ENCODE data around the gene PCNP. TPM values are rescaled to one million over a fixed set of nuclear protein-coding genes. Genes with fewer than 3 reads are reported as not detected.

The PCNP gene
- total RNA-seq (52.2 TPM), polyA plus RNA-seq (159 TPM)
- long read RNA-seq, donor 1, transcript PCNP-201 (5 exons, 2,342 nt): major isoform, 5 of 9 reads
- long read RNA-seq, donor 1, partial matches to known transcripts: 0 of 9 reads
- long read RNA-seq, donor 1, other reads (novel, unspliced or antisense): 0 of 9 reads
- long read RNA-seq, donor 2, transcript PCNP-207 (5 exons, 786 nt): minor isoform, 6 of 5,650 reads
- long read RNA-seq, donor 2, transcript PCNP-204 (4 exons, 2,028 nt): minor isoform, 13 of 5,650 reads
- long read RNA-seq, donor 2, transcript PCNP-202 (5 exons, 2,165 nt): minor isoform, 23 of 5,650 reads
- long read RNA-seq, donor 2, transcript PCNP-201 (5 exons, 2,342 nt): major isoform, 86 of 5,650 reads
- long read RNA-seq, donor 2, partial matches to known transcripts: 5,277 of 5,650 reads
- long read RNA-seq, donor 2, other reads (novel, unspliced or antisense): 244 of 5,650 reads
- long read RNA-seq, donor 3, transcript PCNP-202 (5 exons, 2,165 nt): minor isoform, 14 of 61 reads
- long read RNA-seq, donor 3, transcript PCNP-201 (5 exons, 2,342 nt): major isoform, 36 of 61 reads
- long read RNA-seq, donor 3, partial matches to known transcripts: 5 of 61 reads
- long read RNA-seq, donor 3, other reads (novel, unspliced or antisense): 0 of 61 reads
- long read RNA-seq, donor 4, transcript PCNP-201 (5 exons, 2,342 nt): major isoform, 15 of 17 reads
- long read RNA-seq, donor 4, partial matches to known transcripts: 0 of 17 reads
- long read RNA-seq, donor 4, other reads (novel, unspliced or antisense): 0 of 17 reads
- long read RNA-seq, donor 5, transcript PCNP-201 (5 exons, 2,342 nt): major isoform, 38 of 7,730 reads
- long read RNA-seq, donor 5, transcript PCNP-202 (5 exons, 2,165 nt): minor isoform, 20 of 7,730 reads
- long read RNA-seq, donor 5, transcript PCNP-204 (4 exons, 2,028 nt): minor isoform, 5 of 7,730 reads
- long read RNA-seq, donor 5, partial matches to known transcripts: 7,335 of 7,730 reads
- long read RNA-seq, donor 5, other reads (novel, unspliced or antisense): 330 of 7,730 reads
- long read RNA-seq, donor 6, transcript PCNP-202 (5 exons, 2,165 nt): minor isoform, 6 of 55 reads
- long read RNA-seq, donor 6, transcript PCNP-201 (5 exons, 2,342 nt): major isoform, 39 of 55 reads
- long read RNA-seq, donor 6, partial matches to known transcripts: 5 of 55 reads
- long read RNA-seq, donor 6, other reads (novel, unspliced or antisense): 0 of 55 reads
- long read RNA-seq, donor 7, transcript PCNP-201 (5 exons, 2,342 nt): major isoform, 31 of 52 reads
- long read RNA-seq, donor 7, transcript PCNP-204 (4 exons, 2,028 nt): minor isoform, 5 of 52 reads
- long read RNA-seq, donor 7, transcript PCNP-202 (5 exons, 2,165 nt): minor isoform, 11 of 52 reads
- long read RNA-seq, donor 7, partial matches to known transcripts: 0 of 52 reads
- long read RNA-seq, donor 7, other reads (novel, unspliced or antisense): 0 of 52 reads
- long read RNA-seq, donor 8, transcript PCNP-201 (5 exons, 2,342 nt): major isoform, 15 of 692 reads
- long read RNA-seq, donor 8, partial matches to known transcripts: 671 of 692 reads
- long read RNA-seq, donor 8, other reads (novel, unspliced or antisense): 0 of 692 reads
- long read RNA-seq, donor 9, transcript PCNP-204 (4 exons, 2,028 nt): minor isoform, 5 of 36 reads
- long read RNA-seq, donor 9, transcript PCNP-202 (5 exons, 2,165 nt): minor isoform, 9 of 36 reads
- long read RNA-seq, donor 9, transcript PCNP-201 (5 exons, 2,342 nt): major isoform, 21 of 36 reads
- long read RNA-seq, donor 9, partial matches to known transcripts: 0 of 36 reads
- long read RNA-seq, donor 9, other reads (novel, unspliced or antisense): 0 of 36 reads
- long read RNA-seq, donor 10, transcript PCNP-201 (5 exons, 2,342 nt): major isoform, 18 of 106 reads
- long read RNA-seq, donor 10, transcript PCNP-202 (5 exons, 2,165 nt): minor isoform, 11 of 106 reads
- long read RNA-seq, donor 10, partial matches to known transcripts: 72 of 106 reads
- long read RNA-seq, donor 10, other reads (novel, unspliced or antisense): 0 of 106 reads

GRCh38 chr3:101573449-101574387, at the start of gene PCNP:
Gene PCNP (plus strand): TSS chr3:101574180. CDS start chr3:101574216, 36 bp downstream.
- H3K27me3 ChIP-seq (ENCODE audit: control insufficient read depth in 2 of 2, insufficient read depth in 1 of 2, low read length in 1 of 2): no peaks in the 10 kb centered on the region
- H3K4me3 ChIP-seq (ENCODE audit: low read length in 2 of 2): peak within 1 kb of the TSS; percentile 76 to 87
- peaks cover 8 to 12% of the 10 kb centered on the region in 2 donors for H3K4me1 ChIP-seq (ENCODE audit: control insufficient read depth in 2 of 2, insufficient read depth in 2 of 2, low read length in 2 of 2)
- no peaks in the 10 kb centered on the region for H3K9me3 ChIP-seq (ENCODE audit: control insufficient read depth in 2 of 2, insufficient read depth in 1 of 2, low read length in 1 of 2)
- 3% methylated on average over 47 of the region's 47 CpGs for WGBS
- H3K36me3 ChIP-seq (ENCODE audit: control insufficient read depth in 2 of 2, insufficient read depth in 2 of 2, low read length in 1 of 2): peaks cover 0 to 10% of the 10 kb centered on the region in 2 donors
- DNase-seq (ENCODE audit: low read depth in 6 of 9, low spot score in 9 of 9): peak; percentile 98 to 100 (median 99)
- peak within 1 kb of the TSS; percentile 95 to 96 for H3K27ac ChIP-seq (ENCODE audit: low read depth in 1 of 2, low read length in 1 of 2)

- H3K27me3 ChIP-seq (ENCODE audit: control insufficient read depth in 2 of 2, insufficient read depth in 1 of 2, low read length in 1 of 2): no peaks in the 10 kb centered on the region
- H3K4me1 ChIP-seq (ENCODE audit: control insufficient read depth in 2 of 2, insufficient read depth in 2 of 2, low read length in 2 of 2): peaks cover 0 to 2% of the 10 kb centered on the region in 2 donors
- H3K4me3 ChIP-seq (ENCODE audit: low read length in 2 of 2): no peak overlapping the region
- H3K36me3 ChIP-seq (ENCODE audit: control insufficient read depth in 2 of 2, insufficient read depth in 2 of 2, low read length in 1 of 2): no peaks in the 10 kb centered on the region
- no peak overlapping the region for H3K27ac ChIP-seq (ENCODE audit: low read depth in 1 of 2, low read length in 1 of 2)
- WGBS: 96% methylated on average over 4 of the region's 4 CpGs
- H3K9me3 ChIP-seq (ENCODE audit: control insufficient read depth in 2 of 2, insufficient read depth in 1 of 2, low read length in 1 of 2): no peaks in the 10 kb centered on the region
- DNase-seq (ENCODE audit: low read depth in 6 of 9, low spot score in 9 of 9): no peak
Measured at GRCh38 chr3:101527441-101527840, 46.5 kb upstream of the PCNP start.

GRCh38 chr3:101527906-101528305, 46.1 kb upstream of the PCNP start:
- H3K4me3 ChIP-seq (ENCODE audit: low read length in 2 of 2): no peak overlapping the region
- WGBS: 91% methylated on average over 1 of the region's 1 CpG
- H3K9me3 ChIP-seq (ENCODE audit: control insufficient read depth in 2 of 2, insufficient read depth in 1 of 2, low read length in 1 of 2): no peaks in the 10 kb centered on the region
- DNase-seq (ENCODE audit: low read depth in 6 of 9, low spot score in 9 of 9): no peak
- no peak overlapping the region for H3K27ac ChIP-seq (ENCODE audit: low read depth in 1 of 2, low read length in 1 of 2)
- no peaks in the 10 kb centered on the region for H3K27me3 ChIP-seq (ENCODE audit: control insufficient read depth in 2 of 2, insufficient read depth in 1 of 2, low read length in 1 of 2)
- no peaks in the 10 kb centered on the region for H3K36me3 ChIP-seq (ENCODE audit: control insufficient read depth in 2 of 2, insufficient read depth in 2 of 2, low read length in 1 of 2)
- H3K4me1 ChIP-seq (ENCODE audit: control insufficient read depth in 2 of 2, insufficient read depth in 2 of 2, low read length in 2 of 2): peaks cover 0 to 2% of the 10 kb centered on the region in 2 donors

GRCh38 chr3:101529816-101530685, 43.9 kb upstream of the PCNP start:
- Histone ChIP-seq H3K27me3 (ENCODE audit: control insufficient read depth in 2 of 2, insufficient read depth in 1 of 2, low read length in 1 of 2) (no peaks in the 10 kb centered on the region), H3K9me3 (ENCODE audit: control insufficient read depth in 2 of 2, insufficient read depth in 1 of 2, low read length in 1 of 2) (no peaks in the 10 kb centered on the region), H3K4me3 (ENCODE audit: low read length in 2 of 2) (no peak overlapping the region), H3K27ac (ENCODE audit: low read depth in 1 of 2, low read length in 1 of 2) (no peak overlapping the region), H3K4me1 (ENCODE audit: control insufficient read depth in 2 of 2, insufficient read depth in 2 of 2, low read length in 2 of 2) (peaks cover 0 to 2% of the 10 kb centered on the region in 2 donors), H3K36me3 (ENCODE audit: control insufficient read depth in 2 of 2, insufficient read depth in 2 of 2, low read length in 1 of 2) (no peaks in the 10 kb centered on the region)
- WGBS: 93% methylated on average over 4 of the region's 4 CpGs
- no peak for DNase-seq (ENCODE audit: low read depth in 6 of 9, low spot score in 9 of 9)

- peak in 1 of 9 donors; percentile 26 for DNase-seq (ENCODE audit: low read depth in 6 of 9, low spot score in 9 of 9)
- peaks cover 0 to 2% of the 10 kb centered on the region in 2 donors for H3K4me1 ChIP-seq (ENCODE audit: control insufficient read depth in 2 of 2, insufficient read depth in 2 of 2, low read length in 2 of 2)
- H3K27me3 ChIP-seq (ENCODE audit: control insufficient read depth in 2 of 2, insufficient read depth in 1 of 2, low read length in 1 of 2): no peaks in the 10 kb centered on the region
- H3K27ac ChIP-seq (ENCODE audit: low read depth in 1 of 2, low read length in 1 of 2): no peak overlapping the region
- 11% methylated on average over 2 of the region's 2 CpGs for WGBS
- H3K36me3 ChIP-seq (ENCODE audit: control insufficient read depth in 2 of 2, insufficient read depth in 2 of 2, low read length in 1 of 2): no peaks in the 10 kb centered on the region
- no peaks in the 10 kb centered on the region for H3K9me3 ChIP-seq (ENCODE audit: control insufficient read depth in 2 of 2, insufficient read depth in 1 of 2, low read length in 1 of 2)
- no peak overlapping the region for H3K4me3 ChIP-seq (ENCODE audit: low read length in 2 of 2)
Measured at GRCh38 chr3:101530686-101531047, 43.3 kb upstream of the PCNP start.

- no peaks in the 10 kb centered on the region for H3K36me3 ChIP-seq (ENCODE audit: control insufficient read depth in 2 of 2, insufficient read depth in 2 of 2, low read length in 1 of 2)
- peaks cover 0 to 2% of the 10 kb centered on the region in 2 donors for H3K4me1 ChIP-seq (ENCODE audit: control insufficient read depth in 2 of 2, insufficient read depth in 2 of 2, low read length in 2 of 2)
- H3K27me3 ChIP-seq (ENCODE audit: control insufficient read depth in 2 of 2, insufficient read depth in 1 of 2, low read length in 1 of 2): no peaks in the 10 kb centered on the region
- WGBS: 63% methylated on average over 2 of the region's 2 CpGs
- H3K27ac ChIP-seq (ENCODE audit: low read depth in 1 of 2, low read length in 1 of 2): no peak overlapping the region
- H3K4me3 ChIP-seq (ENCODE audit: low read length in 2 of 2): no peak overlapping the region
- peak in 1 of 9 donors; percentile 48 for DNase-seq (ENCODE audit: low read depth in 6 of 9, low spot score in 9 of 9)
- no peaks in the 10 kb centered on the region for H3K9me3 ChIP-seq (ENCODE audit: control insufficient read depth in 2 of 2, insufficient read depth in 1 of 2, low read length in 1 of 2)
Measured at GRCh38 chr3:101531473-101532086, 42.4 kb upstream of the PCNP start.
